GM12874 (cell line): Measurements from ENCODE around the gene DLEC1.
A peak's percentile ranks its signal among the peaks of the same experiment; 100 is the strongest.

Experiments used
- TF ChIP-seq, protein P1 (sequence below): IDR thresholded peaks from 2 replicates; pipeline ENCODE4 v1.5.1; 2011; ENCODE audit warnings: low read depth, mild to moderate bottlenecking, control low read depth, low read length, moderate library complexity; ENCODE audit not compliant: insufficient read depth

Gene DLEC1

DNA sequence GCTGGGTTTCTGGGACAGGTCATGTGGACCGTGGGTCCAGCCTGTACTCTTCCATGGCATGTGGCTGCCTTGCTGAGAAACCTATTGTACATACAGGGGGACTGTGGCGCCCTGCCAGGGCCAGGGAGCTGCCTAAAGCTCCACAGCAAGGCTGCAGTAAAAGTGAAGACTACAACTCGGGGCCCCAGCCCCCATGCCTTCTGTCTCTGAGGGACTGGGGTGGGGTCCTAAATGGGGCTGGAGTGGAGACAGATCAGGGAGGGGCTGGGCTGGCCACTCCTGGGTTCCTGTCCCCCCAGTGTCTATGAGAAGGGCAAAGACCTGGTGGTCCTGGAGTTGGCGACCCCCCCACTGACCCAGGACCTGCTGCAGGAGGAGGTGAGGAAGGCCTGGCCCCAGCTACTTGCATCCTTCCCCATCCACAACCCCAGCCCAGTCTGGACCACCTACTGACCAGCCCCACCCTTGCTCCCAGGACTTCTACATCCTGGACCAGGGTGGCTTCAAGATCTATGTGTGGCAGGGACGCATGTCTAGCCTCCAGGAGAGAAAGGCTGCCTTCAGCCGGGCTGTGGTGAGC lies 41.1 kb upstream of the DLEC1 start:
- TF ChIP-seq, protein P1, sequence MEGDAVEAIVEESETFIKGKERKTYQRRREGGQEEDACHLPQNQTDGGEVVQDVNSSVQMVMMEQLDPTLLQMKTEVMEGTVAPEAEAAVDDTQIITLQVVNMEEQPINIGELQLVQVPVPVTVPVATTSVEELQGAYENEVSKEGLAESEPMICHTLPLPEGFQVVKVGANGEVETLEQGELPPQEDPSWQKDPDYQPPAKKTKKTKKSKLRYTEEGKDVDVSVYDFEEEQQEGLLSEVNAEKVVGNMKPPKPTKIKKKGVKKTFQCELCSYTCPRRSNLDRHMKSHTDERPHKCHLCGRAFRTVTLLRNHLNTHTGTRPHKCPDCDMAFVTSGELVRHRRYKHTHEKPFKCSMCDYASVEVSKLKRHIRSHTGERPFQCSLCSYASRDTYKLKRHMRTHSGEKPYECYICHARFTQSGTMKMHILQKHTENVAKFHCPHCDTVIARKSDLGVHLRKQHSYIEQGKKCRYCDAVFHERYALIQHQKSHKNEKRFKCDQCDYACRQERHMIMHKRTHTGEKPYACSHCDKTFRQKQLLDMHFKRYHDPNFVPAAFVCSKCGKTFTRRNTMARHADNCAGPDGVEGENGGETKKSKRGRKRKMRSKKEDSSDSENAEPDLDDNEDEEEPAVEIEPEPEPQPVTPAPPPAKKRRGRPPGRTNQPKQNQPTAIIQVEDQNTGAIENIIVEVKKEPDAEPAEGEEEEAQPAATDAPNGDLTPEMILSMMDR: no peak

DNA sequence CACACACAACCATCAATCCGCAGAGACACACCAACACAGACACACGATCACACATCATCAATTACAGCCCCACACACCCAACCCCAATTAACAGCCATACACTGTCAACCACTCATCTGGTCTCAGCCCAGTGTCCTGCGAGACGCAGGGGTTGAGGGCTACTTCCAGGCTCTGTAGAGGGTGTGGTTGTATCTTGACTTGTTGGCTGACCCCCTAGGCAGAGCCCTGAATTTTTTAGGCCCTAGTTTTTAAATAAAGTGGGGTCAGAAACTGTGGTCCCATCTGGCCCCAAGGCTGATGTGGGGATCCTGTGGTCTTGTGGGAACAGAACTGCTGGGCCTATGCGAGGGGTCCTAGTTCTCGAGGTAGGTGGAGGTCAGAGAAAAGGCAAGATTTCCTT lies 39.2 kb upstream of the DLEC1 start:
- TF ChIP-seq, protein P1: no peak

DNA sequence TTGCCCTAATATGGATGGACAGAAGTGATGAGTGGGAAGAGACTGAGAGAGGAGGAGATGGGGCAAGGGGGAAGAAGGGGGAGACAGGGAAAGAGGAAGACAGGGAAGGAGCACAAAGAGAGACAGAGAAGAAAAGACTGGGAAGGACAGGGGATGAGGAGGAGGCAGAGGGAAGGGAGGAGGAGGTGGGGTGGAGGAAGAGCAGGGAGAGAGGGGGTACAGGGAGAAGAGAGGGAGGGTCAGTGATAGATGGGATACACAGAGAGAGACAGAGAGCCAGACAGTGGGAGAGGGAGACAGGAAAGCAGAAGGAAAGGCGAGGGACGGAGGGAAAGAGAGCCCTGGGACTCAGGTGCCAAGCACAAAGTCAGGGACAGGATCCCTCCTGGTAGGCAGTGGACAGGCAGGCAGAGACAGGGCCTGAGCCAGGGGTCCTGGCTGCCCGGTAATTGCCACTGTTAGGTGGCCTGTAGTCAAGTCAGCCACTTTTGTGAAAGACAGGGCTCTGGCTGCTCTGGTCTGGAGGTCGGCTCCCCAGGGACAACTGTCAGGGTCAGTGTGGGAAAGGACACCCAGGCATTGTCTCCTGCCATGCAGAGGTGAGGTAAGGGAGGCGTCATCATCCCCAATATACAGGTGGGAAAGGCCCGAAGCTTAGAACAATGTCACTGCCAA lies 38.6 kb upstream of the DLEC1 start:
- TF ChIP-seq, protein P1: no peak

DNA sequence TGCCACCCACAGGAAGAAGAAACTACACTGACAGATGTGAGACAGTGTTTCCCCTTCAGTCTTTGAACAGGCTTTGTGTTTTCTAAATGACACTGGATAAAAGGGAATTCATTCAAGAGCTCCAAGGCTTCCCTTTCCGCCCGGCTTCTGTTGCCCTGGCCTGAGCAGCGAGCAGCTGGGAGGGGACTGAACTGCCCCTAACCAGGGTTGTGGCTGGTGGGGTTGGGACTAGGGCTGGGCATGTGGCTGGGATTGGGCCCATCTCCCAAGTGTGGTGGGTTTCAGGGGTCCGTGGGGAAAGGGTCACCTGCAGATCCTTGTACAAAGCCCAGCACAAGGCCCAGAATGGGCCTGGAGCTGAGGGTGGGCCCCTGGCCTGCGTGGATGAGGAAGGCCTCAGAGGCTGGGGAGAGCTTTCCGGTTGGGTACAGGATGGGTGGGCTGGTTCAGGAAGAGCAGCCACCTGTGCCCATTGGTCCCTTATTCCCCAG lies 38.0 kb upstream of the DLEC1 start:
- TF ChIP-seq, protein P1: no peak

DNA sequence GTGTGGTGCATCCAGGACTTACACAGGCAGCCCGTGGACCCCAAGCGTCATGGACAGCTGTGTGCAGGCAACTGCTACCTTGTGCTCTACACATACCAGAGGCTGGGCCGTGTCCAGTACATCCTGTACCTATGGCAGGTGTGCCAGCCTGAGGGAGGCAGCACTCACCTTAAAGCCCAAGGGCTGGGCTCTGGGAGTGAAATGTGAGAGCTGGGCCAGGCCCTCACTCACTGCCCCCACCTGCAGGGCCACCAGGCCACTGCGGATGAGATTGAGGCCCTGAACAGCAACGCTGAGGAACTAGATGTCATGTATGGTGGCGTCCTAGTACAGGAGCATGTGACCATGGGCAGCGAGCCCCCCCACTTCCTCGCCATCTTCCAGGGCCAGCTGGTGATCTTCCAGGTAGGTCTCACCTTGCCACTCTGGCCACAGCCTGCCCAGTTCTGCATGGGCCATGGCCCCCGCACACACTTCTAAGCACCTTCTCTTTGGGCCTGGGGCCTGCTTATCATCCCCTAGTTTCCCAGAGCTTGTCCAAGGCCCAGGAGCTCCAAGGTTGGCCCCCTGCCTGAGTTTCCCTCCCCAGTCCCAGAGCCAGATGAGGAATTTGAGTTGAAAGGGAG lies 37.4 kb upstream of the DLEC1 start:
- TF ChIP-seq, protein P1: peak; percentile 25; the same call in 1 of the 2 replicates

DNA sequence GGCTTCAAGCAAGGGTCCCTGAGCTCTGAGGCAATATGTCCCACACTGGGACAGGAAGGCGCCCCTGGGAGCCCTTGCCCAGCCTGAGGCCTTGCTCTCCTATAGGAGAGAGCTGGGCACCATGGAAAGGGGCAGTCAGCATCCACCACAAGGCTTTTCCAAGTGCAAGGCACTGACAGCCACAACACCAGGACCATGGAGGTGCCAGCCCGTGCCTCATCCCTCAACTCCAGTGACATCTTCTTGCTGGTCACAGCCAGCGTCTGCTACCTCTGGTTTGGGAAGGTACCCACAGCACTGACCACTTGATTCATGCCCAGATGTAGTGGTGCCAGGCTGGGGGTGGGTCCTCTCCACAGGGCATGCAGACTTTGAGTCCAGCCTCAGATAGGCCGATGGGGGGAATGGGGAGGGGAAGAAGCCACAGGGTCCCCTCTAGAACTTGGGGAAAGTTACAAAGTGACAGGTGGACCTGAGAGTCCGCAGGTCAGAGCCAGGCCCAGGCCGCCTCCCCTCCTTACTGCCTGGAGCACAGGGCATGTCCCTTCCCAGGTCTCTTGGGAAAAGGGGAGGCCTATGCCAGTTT lies 36.6 kb upstream of the DLEC1 start:
- TF ChIP-seq, protein P1: no peak

DNA sequence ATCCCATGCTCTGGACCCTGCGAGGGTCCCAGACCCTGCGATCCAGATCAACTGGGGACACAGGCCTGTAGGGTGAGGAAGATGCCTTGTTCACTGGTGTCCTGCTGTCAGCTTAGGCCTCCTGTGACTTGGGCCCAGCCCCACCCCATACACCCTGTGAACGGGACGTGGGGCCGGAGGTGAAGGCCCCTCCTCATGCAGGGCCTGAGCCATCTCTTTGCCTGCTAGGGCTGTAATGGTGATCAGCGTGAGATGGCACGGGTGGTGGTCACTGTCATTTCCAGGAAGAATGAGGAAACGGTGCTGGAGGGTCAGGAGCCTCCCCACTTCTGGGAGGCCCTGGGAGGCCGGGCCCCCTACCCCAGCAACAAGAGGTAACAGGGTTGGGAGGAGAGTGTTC lies 36.1 kb upstream of the DLEC1 start:
- TF ChIP-seq, protein P1: no peak
